NCI-H2196 treated with DMSO at 0.1 percent for 48 hours (cell line): Measurements from ENCODE around the gene FGFBP1.
"Not testable (repeated sequence)": the region's sequence is repeated elsewhere in the genome, so short reads cannot be mapped to it uniquely, and the experiment has no call there.

Experiments
- DNase-seq: peaks from one replicate; lab custom pipeline; 2025; ENCODE audit not compliant: unreplicated experiment; lab: John Stamatoyannopoulos, UW

FGFBP1 gene

GRCh38 chr4:15947684-15948083 lies 9.1 kb upstream of the FGFBP1 start:
- no peak for DNase-seq

GRCh38 chr4:15945516-15945915 lies 7.0 kb upstream of the FGFBP1 start:
- no peak for DNase-seq

DNA sequence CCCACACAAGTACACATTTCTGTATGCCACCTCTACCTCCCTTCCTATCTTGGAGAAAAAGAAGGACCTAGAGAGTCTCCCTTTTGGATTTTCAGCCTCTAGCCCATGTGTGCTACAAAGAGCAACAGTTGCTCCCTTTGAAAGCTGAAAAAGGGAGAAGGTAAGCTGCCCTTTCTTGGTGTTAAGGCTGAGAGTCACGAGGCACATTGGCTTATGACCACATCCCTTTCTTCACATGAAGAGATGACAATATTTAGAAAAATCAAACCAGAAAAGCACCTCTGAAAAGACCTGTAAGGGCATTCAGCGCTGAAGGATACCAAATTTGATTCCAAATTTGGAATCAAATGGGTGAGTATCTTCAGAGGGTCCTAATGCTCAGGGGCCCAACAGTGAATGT lies 6.4 kb upstream of the FGFBP1 start:
- no peak for DNase-seq

DNA sequence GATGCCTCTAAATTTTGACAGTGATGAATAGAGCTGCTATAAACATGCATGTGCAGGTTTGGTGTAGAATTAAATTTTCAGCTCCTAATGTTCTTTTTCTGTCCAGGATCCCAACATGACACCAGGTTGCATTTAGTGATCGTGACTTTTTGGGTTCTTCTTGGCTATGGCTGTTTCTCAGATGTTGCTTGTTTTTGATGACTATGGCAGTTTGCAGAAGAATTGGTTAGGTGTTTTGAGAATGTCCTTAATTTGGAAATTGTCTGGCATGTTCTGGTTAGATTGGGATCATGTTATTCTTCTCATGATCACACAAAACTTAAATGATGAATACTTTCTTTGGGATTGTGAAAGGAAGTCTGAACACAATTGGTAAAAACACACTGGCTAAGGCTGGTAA lies 3.7 kb upstream of the FGFBP1 start:
- DNase-seq: no peak

GRCh38 chr4:15938182-15938581 lies 358 bp downstream of the FGFBP1 start:
- no peak for DNase-seq

- no peak for DNase-seq
Observed at GRCh38 chr4:15936495-15936894, 2.0 kb downstream of the FGFBP1 start.

- DNase-seq: no peak
Observed at GRCh38 chr4:15935504-15936402, 2.8 kb downstream of the FGFBP1 start.

GRCh38 chr4:15934259-15934658 lies 4.3 kb downstream of the FGFBP1 start:
- no peak for DNase-seq

DNA sequence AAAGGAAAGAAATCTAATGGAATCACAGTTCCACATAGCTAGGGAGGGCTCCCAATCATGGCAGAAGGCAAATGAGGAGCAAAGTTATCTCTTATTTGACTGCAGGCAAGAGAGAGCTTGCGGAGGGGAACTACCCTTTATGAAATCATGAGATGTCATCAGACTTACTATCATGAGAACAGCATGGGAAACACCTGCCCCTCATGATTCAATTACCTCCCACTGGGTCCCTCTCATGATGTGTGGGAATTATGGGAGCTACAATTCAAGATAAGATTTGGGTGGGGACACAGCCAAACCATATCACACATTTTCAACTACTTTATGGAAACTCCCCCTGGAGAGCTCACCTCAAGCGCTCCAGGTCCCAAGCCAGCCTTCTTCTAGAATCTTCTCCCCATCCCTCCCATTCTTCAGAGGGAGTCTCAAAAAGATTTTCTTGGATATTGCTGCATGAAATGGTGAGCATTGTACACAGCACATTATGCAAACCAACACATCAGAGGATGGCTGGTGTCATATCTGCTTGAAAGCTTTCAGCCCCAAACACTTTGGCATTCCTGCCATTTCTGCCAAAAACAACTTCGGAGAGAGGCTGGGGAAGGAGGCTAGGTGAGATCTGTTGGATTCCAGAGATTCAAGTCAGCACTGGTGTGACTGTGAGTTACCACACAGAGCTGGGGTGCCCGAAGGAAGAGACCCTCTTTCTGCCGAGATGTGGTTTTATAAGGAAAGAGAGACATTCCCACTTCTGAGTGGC lies 6.9 kb downstream of the FGFBP1 start:
- DNase-seq: no peak

DNA sequence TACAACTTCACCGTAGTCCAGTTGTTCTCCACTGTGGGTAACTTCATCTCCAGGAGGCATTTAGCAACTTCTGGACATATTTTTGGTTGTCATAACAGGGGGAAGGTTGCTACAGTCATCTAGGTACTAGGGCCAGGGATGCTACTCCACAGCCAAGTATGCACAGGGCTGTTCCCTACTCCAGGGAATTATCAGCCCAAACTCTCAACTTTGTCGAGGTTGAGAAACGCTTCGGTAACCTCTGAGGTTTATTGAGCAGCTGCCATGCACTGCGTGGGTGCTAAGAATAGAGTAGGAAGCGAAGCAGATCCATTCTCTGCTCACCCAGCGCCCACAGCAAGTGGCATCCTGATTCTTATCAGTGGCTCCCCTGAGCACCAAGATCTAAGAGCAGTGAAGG lies 8.2 kb downstream of the FGFBP1 start:
- DNase-seq: no peak

DNA sequence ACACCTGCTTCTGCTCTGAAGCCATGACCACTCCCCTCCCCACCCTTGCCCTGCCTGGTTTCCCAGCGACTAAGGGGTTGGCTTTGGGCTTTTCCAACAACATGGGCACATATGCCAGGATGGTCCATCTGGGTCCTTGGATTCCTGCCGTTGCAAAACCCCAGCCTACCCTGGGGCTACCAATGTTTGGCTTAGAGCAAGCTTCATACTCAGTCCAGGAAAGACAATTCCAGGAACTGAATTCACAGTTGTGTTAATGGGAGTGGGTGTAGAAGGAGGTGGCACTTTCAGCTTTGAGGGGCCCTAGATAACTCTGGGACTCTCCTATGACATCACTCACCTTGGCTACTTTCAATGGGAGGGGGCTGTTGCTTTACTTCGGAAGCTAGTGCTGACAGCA lies 9.0 kb downstream of the FGFBP1 start:
- no peak for DNase-seq

GRCh38 chr4:15928883-15929282 lies 9.7 kb downstream of the FGFBP1 start:
- no peak for DNase-seq

DNA sequence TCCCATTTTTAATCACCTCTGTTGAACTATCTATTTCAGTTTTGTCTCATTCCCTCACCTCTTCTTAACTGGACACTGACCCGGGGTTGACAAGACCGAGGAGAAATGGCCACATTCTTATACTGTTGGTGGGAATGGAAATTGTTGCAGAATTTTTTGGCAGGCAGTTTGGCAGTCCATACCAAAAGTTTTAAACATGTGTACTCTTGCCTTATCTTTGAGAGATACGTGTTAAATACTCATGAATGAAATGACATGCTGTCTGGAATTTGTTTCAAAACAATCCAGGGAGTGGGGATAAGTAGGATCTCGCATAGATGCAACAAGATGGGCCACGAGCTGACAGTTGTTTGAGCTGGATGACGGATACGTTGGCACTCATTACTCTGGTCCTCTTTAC lies 12.1 kb downstream of the FGFBP1 start:
- no peak for DNase-seq

DNA sequence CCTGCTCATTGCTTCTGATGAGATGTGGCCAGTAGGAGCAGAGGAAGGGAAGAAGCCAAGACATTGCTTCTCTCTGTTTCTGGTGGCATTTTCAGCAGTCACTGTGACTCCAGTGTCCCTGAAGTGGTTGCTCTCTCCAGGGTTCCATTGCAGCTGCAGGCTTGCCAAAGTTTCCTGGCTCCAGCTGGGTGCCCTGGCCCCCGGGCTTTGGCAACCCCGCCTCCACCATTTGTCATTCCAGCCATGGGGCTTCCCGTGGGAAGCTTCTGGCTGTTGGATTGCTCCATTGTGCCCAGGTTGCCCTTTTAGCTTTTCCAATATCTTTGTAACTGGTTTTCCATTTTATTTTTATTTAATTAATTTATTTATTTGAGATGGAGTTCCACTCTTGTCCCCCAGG lies 12.7 kb downstream of the FGFBP1 start:
- DNase-seq: no peak

DNA sequence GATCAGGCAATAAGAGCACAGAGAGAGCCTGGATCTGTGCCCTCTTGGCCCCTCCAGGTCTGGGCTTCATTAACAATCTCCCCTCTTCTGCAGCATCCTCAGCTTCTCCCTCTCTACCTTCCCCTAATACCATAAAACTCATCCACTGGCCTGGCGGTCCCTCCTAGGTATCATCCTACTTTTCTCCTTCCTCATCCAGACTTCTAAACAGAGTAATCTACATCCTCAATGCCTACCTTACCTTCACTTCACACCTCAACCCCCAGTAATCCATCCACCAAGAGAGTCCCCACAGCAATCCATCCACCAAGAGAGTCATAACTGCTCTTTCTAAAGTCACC lies 17.0 kb downstream of the FGFBP1 start:
- DNase-seq: no peak

DNA sequence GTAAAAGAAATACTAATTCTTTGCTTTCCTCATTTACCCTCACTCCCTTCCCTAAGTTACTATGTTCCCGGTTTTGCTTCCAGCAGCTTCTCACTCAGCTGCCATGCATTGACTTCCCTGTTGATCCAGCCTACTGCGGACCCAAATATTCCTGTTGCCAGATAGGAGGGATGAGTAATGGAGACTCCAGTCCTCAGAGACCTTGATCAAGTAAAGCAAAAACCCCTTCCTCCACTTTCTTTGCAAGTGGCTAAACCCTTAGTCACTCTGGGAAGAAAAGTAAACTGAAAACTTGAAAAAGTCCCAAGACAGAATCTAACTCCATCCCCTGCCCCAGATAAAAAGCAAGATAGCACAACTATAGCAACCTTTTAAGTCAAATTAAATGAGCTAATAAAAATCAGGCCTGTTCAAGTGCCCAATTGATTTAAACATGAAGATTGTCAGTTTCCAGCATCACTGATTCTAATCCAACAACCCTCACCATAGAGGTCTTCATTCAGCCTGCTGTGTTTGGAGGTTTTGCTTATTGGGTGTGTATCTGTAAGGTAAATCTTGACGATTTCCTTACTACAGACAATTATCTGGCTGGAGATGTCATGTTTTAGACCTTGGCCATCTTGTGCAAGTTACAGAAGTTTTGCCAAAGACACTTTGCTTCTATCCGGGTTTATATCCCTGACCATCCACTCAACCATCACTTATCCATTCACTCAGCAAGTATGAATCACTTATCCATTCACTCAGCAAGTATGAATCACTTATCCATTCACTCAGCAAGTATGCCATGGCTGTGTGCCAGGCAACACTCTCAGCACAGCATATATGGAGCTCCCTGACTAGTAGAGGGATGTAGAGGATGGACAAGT lies 17.6 kb downstream of the FGFBP1 start:
- DNase-seq: no peak

DNA sequence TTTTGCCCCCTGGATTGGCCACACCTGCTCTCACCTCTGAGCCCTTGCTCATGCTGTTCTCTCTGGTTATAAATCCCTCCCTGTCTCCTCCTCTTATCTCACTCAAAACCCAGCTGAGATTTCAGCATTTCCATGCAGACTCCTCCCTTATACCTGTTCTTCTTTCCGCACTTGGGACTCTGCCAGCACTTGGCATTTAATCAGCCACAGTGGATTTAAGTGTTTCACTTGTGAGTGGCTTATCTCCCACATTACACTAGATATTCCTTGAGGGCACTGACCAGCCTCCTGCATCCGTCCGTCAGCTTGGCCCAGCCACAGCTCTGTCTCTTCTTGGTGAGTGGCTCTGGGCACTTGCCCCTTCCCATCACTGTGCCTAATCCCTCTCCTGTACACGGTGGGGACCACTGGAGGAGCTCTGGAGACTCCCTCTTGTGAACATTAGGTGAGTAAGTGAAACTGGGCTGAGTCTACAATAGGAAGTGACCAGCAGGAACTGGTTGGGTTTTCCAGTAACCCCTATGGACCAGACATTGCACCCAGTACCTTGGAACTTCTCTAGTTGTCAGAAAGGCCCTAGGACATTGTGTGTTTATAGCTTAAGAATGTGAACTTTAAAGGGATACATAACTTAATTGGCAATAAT lies 19.9 kb downstream of the FGFBP1 start:
- no peak for DNase-seq

DNA sequence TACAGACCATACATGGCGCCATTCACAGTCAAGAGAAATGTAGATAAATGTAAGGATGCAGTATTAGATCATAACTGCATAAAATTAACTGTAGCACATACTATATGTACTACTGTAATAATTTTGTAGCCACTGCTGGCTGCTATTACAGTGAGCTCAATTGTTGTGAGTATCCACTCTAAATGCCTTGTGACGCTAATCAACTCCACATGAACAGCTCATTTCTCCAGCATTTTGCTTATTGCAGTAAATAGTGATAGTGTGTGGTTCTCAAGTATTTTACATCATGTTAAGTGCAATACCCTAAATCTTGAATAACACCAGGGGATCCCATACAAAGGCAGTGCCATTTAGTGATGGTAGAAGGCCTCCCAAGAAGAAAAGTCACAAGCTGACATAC lies 21.2 kb downstream of the FGFBP1 start:
- DNase-seq: no peak

DNA sequence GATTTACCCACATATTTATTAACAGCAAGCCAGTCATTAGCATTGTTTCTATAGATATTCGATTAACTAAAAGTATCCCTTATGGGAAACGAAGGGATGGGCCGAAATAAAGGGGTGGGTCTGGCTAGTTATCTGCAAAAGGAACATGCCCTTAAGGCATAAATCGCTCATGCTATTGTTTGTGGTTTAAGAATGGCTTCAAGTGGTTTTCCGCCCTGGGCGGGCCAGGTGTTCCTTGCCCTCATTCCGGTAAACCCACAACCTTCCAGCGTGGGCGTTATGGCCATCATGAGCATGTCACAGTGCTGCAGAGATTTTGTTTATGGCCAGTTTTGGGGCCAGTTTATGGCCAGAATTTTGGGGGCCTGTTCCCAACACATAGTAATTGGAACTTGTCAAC lies 22.2 kb downstream of the FGFBP1 start:
- DNase-seq: not testable (repeated sequence)

- DNase-seq: no peak
Observed at GRCh38 chr4:15914736-15915135, 23.8 kb downstream of the FGFBP1 start.

DNA sequence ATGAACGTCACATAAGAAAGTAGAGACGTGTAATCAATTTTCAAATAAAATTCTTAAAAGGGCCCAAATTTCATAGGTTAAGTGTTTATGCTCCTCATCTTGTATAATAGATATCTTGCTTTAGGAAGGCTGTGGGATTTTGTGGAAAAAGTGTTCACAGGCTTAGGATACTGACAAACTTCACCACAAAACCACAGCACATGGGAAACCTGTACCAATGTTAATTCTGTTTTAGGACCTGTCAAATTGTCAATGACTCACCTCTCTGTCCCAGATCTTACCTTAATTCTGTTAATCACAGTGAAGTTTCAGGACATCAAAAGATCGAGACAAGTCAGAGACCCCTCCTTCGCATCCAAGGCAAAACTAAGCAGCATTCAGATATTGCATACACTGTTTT lies 24.2 kb downstream of the FGFBP1 start:
- no peak for DNase-seq
